Measurements from ENCODE around the gene CNTNAP5.

The CNTNAP5 gene

DNA sequence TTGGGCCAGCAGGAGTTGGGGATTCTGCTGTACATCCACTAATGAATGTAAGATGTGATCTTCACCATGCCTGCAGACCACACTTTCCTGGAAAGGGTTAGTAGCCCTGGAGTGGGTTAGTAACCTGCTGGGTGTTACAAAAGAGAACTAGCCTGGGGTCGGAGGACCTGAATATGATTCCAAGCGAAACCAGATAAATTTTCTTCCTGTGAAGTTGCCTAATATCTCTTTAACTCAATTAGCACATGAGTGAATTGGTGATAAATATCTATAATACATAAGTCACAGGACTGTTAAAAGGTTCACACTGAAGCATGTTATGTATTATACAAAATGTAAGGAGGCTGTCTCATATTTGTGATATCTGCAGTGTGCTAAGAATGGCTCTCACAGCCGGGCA lies 291.0 kb downstream of the CNTNAP5 start:
- Histone ChIP-seq H3K36me3 (replicated peaks; ENCODE audit: low read depth, low read length) (no peaks in the 10 kb centered on the region), H4K20me1 (ENCODE audit: insufficient read depth, low read length) (no peaks in the 10 kb centered on the region), H3K79me2 (ENCODE audit: low read length) (no peaks in the 10 kb centered on the region), H3K4me2 (ENCODE audit: low read length) (no peak overlapping the region), H3K4me1 (ENCODE audit: low read length) (no peaks in the 10 kb centered on the region), H3K4me3 (ENCODE audit: low read length) (no peak overlapping the region), H3K27ac (ENCODE audit: low read length) (no peak overlapping the region), H3K9me3 (ENCODE audit: insufficient read depth, low read length) (no peaks in the 10 kb centered on the region), H2AFZ (ENCODE audit: low read depth, low read length) (no peak overlapping the region), H3K9ac (ENCODE audit: low read length) (no peak overlapping the region), H3K27me3 (ENCODE audit: low read depth, low read length) (no peaks in the 10 kb centered on the region)
- TF ChIP-seq EZH2phosphoT487 (IDR thresholded peaks at IDR 0.05; ENCODE audit: low read depth) (no peak), CTCF (IDR thresholded peaks at IDR 0.05; ENCODE audit: low read depth, low read length) (no peak)

- Histone ChIP-seq H4K20me1 (ENCODE audit: insufficient read depth, low read length) (no peaks in the 10 kb centered on the region), H3K36me3 (replicated peaks; ENCODE audit: low read depth, low read length) (no peaks in the 10 kb centered on the region), H3K4me1 (ENCODE audit: low read length) (no peaks in the 10 kb centered on the region), H3K9me3 (ENCODE audit: insufficient read depth, low read length) (no peaks in the 10 kb centered on the region), H3K27ac (ENCODE audit: low read length) (no peak overlapping the region), H3K4me2 (ENCODE audit: low read length) (no peak overlapping the region), H3K9ac (ENCODE audit: low read length) (no peak overlapping the region), H3K4me3 (ENCODE audit: low read length) (no peak overlapping the region), H3K27me3 (ENCODE audit: low read depth, low read length) (no peaks in the 10 kb centered on the region), H2AFZ (ENCODE audit: low read depth, low read length) (no peak overlapping the region), H3K79me2 (ENCODE audit: low read length) (no peaks in the 10 kb centered on the region)
- TF ChIP-seq CTCF (IDR thresholded peaks at IDR 0.05; ENCODE audit: low read depth, low read length) = no peak
- TF ChIP-seq EZH2phosphoT487 (IDR thresholded peaks at IDR 0.05; ENCODE audit: low read depth) = no peak
Observed at GRCh38 chr2:124316881-124317605, 292.0 kb downstream of the CNTNAP5 start.

DNA sequence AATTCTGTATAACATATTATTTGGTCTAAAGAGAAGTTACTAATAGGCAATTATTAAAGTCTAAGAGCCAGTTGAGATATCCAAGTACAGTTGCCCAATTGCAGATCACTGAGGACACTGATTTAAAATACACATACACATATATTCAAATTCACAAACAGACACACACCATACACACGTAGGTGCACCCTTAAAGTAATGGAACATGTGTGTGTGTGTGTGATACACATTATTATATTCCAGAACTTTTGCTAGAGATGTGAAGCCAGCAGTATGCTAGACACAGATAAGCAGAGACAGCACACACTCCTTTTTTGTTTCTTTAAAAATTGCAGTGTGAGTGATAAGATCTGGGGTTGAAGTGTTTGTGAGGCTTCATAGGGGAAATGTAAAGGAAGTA lies 292.5 kb downstream of the CNTNAP5 start:
- Histone ChIP-seq H4K20me1 (ENCODE audit: insufficient read depth, low read length) (no peaks in the 10 kb centered on the region), H3K9me3 (ENCODE audit: insufficient read depth, low read length) (no peaks in the 10 kb centered on the region), H3K79me2 (ENCODE audit: low read length) (no peaks in the 10 kb centered on the region), H3K4me1 (ENCODE audit: low read length) (no peaks in the 10 kb centered on the region), H3K36me3 (replicated peaks; ENCODE audit: low read depth, low read length) (no peaks in the 10 kb centered on the region), H3K4me2 (ENCODE audit: low read length) (no peak overlapping the region), H3K4me3 (ENCODE audit: low read length) (no peak overlapping the region), H2AFZ (ENCODE audit: low read depth, low read length) (0 out of 2 replicates have a peak overlapping the region, but pooled peaks have one; percentile 15), H3K27ac (ENCODE audit: low read length) (no peak overlapping the region), H3K9ac (ENCODE audit: low read length) (no peak overlapping the region), H3K27me3 (ENCODE audit: low read depth, low read length) (no peaks in the 10 kb centered on the region)
- TF ChIP-seq CTCF (IDR thresholded peaks at IDR 0.05; ENCODE audit: low read depth, low read length) (no peak), EZH2phosphoT487 (IDR thresholded peaks at IDR 0.05; ENCODE audit: low read depth) (no peak)

GRCh38 chr2:124318913-124319312 lies 293.8 kb downstream of the CNTNAP5 start:
- no peaks in the 10 kb centered on the region for H3K79me2 ChIP-seq (ENCODE audit: low read length)
- H3K4me3 ChIP-seq (ENCODE audit: low read length) = no peak overlapping the region
- H3K27ac ChIP-seq (ENCODE audit: low read length) = no peak overlapping the region
- H2AFZ ChIP-seq (ENCODE audit: low read depth, low read length) = no peak overlapping the region
- no peaks in the 10 kb centered on the region for H3K36me3 ChIP-seq (replicated peaks; ENCODE audit: low read depth, low read length)
- H3K4me2 ChIP-seq (ENCODE audit: low read length) = no peak overlapping the region
- H3K27me3 ChIP-seq (ENCODE audit: low read depth, low read length) = no peaks in the 10 kb centered on the region
- H3K9me3 ChIP-seq (ENCODE audit: insufficient read depth, low read length) = no peaks in the 10 kb centered on the region
- no peaks in the 10 kb centered on the region for H3K4me1 ChIP-seq (ENCODE audit: low read length)
- H4K20me1 ChIP-seq (ENCODE audit: insufficient read depth, low read length) = no peaks in the 10 kb centered on the region
- TF ChIP-seq EZH2phosphoT487 (IDR thresholded peaks at IDR 0.05; ENCODE audit: low read depth) (no peak), CTCF (IDR thresholded peaks at IDR 0.05; ENCODE audit: low read depth, low read length) (no peak)
- no peak overlapping the region for H3K9ac ChIP-seq (ENCODE audit: low read length)
